GM19455 (cell line): ENCODE measurements around the gene LIF.

Source experiments
- ATAC-seq: cut with Tn5 transposase; IDR thresholded peaks from one replicate; pipeline ENCODE4 v1.9.1; 2021; ENCODE audit not compliant: unreplicated experiment

Gene LIF

GRCh38 chr22:30195245-30196140 is 51.1 kb downstream of the LIF start:
- no peak for ATAC-seq

GRCh38 chr22:30193031-30193775 is 53.4 kb downstream of the LIF start:
- ATAC-seq = no peak

GRCh38 chr22:30192427-30192826 is 54.1 kb downstream of the LIF start:
- ATAC-seq = no peak

GRCh38 chr22:30191040-30191701 is 55.4 kb downstream of the LIF start:
- ATAC-seq = no peak

- ATAC-seq = no peak
Measured at GRCh38 chr22:30190574-30190973, 56.0 kb downstream of the LIF start.
